NCI-H2171 (cell line): ENCODE results near the gene LPGAT1.
A peak's percentile ranks its signal among the peaks of the same experiment; 100 is the strongest.

ENCODE experiments used
- DNase-seq: peaks from one replicate; lab custom pipeline; 2025; lab: John Stamatoyannopoulos, UW

The LPGAT1 gene

DNA sequence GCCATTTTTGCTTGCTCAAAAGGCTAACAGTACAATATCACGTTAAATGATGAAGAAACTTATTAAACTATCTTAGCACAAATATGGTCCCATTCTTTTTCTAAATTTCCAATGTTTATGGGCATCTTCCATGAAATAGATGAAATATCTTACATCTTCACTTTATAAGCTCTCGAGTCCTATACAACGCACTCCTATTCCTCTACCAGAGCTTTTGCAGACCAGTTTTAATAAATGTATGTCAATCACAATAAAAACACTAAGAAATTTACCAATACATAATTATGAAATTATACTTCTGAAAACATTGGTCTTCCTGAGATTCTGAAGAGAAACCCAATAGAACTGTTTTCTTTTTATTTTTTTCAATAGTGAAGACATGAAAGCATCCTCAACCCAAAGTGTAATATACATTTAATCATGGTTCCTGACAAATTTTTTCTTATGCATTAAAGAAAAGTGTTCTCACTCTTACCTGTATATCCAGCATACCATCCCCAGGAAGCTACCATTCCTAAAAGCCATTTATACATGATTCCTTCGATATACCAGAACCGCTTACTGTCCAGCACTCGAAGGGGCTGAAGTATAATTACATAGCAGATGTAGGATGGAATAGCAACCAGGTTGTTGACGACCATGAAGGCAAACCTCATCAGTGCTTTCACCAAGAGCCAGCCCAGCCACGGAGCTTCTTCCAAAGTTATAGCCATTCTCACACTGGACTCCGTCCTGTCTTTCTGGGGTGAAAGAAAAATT, 1.8 kb downstream of the LPGAT1 start:
- no peak for DNase-seq

DNA sequence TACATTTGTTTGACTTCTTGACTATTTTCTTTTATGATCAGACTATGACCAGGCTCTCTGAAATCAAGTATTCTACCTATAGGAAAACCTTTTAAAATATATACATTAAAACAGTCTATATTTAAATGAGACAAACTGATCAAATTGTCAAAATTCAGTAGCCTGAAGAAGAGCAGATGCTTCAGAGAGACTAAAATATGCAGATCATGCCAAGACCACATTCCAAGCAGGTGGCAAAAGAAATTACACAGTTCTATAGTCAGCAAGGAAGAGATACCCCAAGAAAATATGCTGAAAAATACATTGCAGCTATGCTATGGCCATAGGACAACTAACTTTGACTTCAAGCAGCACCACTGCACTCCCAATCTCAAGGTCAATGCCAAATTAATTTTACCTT, 3.5 kb downstream of the LPGAT1 start:
- DNase-seq = no peak

DNA sequence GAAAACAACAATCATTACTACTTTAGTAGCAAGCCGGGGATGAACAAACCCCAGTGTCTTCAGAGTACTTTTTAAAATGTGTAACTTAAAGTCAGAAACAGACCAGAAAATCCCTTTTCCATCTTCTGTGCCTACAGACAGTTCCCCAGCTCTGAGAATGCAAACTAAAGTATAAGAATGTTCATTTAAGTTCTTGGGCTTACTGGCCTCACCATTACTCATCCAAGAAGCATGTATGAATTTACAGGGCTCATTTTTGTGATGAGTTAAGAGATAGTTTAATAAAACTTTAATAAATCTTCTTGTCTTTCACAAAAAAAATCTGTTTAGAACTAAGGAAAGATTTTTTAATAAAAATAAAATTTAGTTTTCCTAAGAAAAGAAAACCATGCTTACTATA, 4.6 kb downstream of the LPGAT1 start:
- no peak for DNase-seq

DNA sequence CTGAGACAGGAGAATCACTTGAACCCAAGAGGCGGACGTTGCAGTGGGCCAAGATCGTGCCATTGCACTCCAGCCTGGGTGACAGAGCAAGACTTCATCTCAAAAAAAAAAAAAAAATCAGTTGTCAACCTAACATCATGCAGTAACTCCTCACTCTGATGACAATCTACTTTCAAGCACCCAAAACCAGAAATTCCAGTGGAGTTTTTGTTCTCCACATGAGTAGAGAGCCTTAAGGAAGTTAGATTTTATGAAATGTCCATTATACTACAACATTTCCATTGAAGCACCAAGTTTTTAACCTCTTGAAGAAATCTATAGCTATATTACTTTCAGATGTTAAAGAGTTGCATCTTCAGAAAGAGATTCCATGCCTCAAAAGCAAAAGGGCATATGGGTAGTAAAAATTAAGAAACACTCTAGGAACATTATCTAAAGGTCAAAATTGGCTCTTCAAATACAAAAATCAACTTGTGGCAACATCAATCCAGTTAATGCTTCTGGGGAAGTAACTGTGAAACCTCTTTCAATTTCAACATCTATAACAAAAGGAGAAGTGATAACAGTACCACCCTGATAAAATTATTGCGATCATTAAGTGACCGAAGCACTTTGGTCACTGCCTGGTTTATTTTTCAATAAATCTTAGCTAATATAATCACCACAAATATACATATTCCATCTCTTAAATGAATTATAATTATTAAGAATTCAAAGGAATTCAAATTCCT, 7.7 kb downstream of the LPGAT1 start:
- no peak for DNase-seq

GRCh38 chr1:211816586-211816985, 14.0 kb downstream of the LPGAT1 start:
- no peak for DNase-seq

DNA sequence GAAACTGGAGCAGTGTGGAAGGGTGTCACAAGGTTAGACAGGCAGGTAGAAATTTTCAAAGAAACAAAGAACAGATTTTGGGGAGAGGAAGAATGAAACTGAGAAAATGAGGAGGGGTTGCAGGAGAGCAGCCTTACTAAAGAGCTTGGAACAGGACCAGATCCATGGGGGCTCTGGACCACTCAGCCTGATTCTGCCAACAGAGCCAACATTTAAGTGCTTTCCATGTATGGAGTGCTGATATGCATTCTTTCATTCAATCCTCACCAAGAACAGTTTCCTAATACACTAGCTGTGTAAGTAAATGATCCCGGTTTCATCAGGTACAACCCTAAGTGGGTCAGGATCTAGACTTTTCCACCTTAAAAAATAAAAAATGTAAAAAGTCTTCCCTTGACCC, 16.2 kb downstream of the LPGAT1 start:
- no peak for DNase-seq

DNA sequence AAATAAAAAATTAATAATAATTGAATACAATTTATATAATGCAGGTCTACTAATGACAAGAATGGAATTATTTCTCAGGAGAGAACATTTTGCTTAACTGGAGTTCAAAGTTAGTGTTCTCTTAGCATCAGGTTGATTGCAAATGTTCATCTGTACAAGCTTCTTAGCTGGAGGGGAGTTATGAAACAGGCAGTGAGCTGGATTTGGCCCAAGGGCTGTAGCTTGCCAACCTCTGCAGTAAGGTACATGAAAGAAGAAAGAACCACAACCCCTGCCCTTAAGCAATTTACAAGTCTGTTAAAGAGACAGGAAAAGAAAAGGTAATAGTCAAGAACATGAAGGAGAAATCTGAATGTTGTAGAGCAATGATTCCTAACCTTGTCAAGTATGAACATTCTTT, 17.0 kb downstream of the LPGAT1 start:
- no peak for DNase-seq

DNA sequence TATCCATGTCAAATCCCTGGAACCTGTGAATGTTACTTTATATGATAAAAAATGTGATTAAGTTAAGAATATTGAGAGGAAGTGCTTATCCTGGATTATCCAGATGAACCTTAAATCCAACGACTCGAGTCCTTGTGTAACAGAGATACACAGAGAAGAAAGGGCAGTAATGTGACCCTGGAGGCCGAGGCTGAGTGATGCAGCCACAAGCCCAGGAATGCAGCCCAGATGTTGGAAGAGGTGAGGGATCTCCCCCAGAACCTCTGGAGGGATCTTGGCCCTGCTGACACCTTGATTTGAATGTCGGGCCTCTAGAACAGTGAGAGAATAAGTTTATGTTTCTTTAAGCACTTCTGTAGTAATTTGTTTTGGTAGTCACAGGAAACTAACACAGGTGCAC, 18.0 kb downstream of the LPGAT1 start:
- DNase-seq = no peak

- DNase-seq = no peak
These were observed 18.7 kb downstream of the LPGAT1 start for GRCh38 chr1:211811848-211812247.

GRCh38 chr1:211811126-211811525, 19.4 kb downstream of the LPGAT1 start:
- DNase-seq = no peak

- no peak for DNase-seq
These were observed 22.1 kb downstream of the LPGAT1 start for GRCh38 chr1:211808475-211808874.

- no peak for DNase-seq
These were observed 25.6 kb downstream of the LPGAT1 start for GRCh38 chr1:211804915-211805314.

- DNase-seq = no peak
These were observed 29.5 kb downstream of the LPGAT1 start for GRCh38 chr1:211800925-211801607.

DNA sequence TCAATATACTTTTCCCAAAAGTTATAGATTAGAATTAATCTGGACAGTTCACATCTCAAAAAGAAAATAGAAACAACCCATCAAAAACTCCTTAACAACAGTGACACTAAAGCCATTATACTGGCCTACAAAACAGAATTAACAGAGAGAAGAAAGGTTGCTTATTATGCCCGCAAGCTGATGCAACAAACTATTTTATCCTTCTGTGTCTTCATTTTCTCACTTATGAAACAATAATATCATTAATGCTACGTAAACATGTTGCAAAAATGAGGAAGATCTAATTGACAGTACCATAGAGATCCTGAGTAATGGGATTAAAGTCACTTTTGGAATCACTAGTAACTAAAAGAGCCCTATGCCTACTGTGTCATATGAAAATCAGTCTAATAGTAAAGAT, 32.6 kb downstream of the LPGAT1 start:
- DNase-seq = no peak

DNA sequence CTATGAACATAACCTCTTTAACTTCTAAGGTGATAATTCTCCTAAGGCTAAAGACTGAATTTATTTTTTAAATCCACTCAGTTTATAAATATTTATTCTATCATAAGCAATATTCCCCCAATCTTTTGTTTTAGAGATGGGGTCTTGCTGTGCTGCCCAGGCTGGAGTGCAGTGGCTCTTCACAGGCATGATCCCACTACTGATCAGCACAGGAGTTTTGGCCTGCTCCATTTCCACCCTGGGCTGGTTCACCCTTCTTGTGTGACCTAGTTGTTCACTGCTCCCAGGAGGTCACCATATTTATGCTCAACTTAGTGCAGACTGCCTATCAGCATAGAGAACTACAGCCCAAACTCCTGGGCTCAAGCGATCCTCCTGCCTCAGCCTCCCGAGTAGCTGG, 38.6 kb downstream of the LPGAT1 start:
- DNase-seq = no peak

GRCh38 chr1:211789641-211790464, 40.7 kb downstream of the LPGAT1 start:
- no peak for DNase-seq

DNA sequence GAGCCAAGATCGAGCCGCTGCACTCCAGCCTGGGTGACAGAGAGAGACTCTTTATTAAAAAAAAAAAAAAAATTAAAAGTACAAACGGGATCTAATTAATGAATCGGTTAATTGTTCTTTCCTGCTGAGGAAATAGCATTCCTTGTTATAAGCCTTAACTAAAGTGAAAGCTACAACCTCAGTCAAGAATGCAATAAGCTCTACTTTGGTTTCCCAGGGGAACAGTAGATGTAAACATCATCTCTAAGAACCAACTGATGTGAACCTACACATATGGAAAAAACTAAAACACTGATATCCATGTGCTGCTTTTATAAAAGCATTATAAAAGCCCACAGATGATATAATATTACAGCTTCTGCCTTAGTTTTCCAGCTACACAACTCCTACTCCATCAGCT, 41.9 kb downstream of the LPGAT1 start:
- DNase-seq = peak; percentile 46

GRCh38 chr1:211783897-211784296, 46.7 kb downstream of the LPGAT1 start:
- no peak for DNase-seq

GRCh38 chr1:211783266-211783665, 47.3 kb downstream of the LPGAT1 start:
- peak; percentile 20 for DNase-seq

DNA sequence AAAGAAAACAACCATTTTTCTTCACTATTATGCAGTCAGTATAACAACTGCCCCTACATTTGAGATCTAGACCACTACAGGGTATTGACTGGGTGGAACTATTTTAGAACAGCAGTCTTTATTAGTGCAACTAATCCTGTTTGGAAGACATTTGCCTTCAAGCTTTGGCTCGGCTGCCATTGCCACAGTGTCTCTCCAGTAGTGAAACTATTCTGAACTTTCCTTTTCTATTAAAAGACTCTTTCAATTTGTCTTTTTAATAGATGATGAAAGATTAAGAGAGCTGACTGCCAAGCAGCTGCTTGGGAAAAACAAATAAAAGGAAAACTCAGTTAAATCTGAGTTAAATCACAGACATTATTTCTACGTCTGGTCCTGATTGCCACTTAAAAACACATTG, 49.3 kb downstream of the LPGAT1 start:
- DNase-seq = no peak

DNA sequence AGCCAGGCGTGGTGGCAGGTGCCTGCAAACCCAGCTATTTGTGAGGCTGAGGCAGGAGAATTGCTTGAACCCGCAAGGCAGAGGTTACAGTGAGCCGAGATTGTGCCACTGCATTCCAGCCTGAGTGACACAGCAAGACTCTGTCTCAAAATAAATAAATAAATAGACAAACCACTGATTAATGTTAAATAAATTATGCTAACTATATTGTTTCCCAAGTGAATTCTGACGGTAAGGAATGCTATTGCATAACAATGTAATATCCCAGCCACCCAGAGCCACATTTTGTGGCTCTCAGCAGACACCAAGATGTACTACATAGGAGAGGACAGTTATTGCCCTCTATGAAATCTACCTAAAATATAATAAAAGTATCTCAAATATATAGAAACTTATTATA, 55.4 kb downstream of the LPGAT1 start:
- DNase-seq = no peak

- no peak for DNase-seq
These were observed 65.9 kb downstream of the LPGAT1 start for GRCh38 chr1:211764701-211765100.
